Activated CD8-positive, alpha-beta memory T cell treated with anti-CD3 and anti-CD28 coated beads for 48 hours (primary cell): ENCODE results near the gene IL20.

ENCODE experiments used
- DNase-seq, 3 experiments: peaks; one replicate each; pipeline ENCODE4 v3.0.0-alpha.2; 2020; ENCODE audit warnings: low read depth in 2 of 3, low spot score in 2 of 3

Gene IL20

GRCh38 chr1:206900149-206900548 lies 34.7 kb downstream of the IL20 start:
- DNase-seq: no peak

DNA sequence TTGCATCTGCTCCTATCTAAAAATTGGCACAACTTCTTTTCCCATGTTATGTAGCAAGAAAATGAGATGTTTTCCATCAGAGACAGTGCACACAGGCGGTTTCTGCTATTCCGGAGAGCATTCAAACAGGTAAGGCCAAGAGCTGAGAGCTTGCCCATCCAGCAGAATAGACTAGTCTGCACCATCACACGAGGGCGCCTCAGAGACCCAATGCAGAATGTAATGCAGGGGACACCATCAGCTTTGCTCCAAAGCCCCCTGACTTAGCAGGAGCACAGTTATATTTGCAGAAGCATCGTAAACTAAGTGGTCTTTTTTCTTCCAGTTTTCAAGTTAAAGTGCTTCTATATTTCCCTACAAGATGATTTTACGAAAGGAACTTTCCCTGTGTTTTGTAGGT lies 36.5 kb downstream of the IL20 start:
- no peak for DNase-seq

DNA sequence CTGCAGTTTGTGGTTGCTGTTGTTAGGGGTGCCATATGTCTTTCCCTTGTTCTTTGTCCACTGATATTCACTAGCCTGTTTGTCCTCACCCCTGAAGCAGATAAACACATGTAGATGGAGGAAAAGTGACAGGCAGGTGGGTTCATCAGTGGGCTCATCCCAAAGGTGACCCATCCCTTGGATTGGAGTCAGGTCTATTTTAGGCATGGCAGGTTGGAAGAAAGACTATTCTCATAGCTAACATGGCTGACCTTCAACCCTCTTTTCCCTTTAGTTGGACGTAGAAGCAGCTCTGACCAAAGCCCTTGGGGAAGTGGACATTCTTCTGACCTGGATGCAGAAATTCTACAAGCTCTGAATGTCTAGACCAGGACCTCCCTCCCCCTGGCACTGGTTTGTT lies 37.3 kb downstream of the IL20 start:
- no peak for DNase-seq

- DNase-seq: no peak
These were observed 38.3 kb downstream of the IL20 start for GRCh38 chr1:206903687-206904086.

GRCh38 chr1:206904423-206905142 lies 39.2 kb downstream of the IL20 start:
- no peak for DNase-seq

GRCh38 chr1:206905295-206906164 lies 40.1 kb downstream of the IL20 start:
- no peak for DNase-seq

- DNase-seq: no peak
These were observed 42.0 kb downstream of the IL20 start for GRCh38 chr1:206907304-206907991.

DNA sequence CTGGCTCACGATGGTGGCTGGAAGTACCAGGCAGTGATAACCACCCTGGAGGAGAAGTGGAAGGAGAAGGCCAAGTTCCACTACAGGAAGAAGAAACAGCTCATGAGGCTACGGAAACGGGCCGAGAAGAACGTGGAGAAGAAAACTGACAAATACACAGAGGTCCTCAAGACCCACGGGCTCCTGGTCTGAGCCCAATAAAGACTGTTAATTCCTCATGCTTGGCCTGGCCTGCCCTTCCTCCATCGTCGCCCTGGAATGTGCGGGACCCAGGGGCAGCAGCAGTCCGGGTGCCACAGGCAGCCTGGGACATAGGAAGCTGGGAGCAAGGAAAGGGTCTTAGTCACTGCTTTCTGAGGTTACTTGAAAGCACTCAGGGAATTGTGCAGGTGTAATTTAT lies 42.6 kb downstream of the IL20 start:
- no peak for DNase-seq

DNA sequence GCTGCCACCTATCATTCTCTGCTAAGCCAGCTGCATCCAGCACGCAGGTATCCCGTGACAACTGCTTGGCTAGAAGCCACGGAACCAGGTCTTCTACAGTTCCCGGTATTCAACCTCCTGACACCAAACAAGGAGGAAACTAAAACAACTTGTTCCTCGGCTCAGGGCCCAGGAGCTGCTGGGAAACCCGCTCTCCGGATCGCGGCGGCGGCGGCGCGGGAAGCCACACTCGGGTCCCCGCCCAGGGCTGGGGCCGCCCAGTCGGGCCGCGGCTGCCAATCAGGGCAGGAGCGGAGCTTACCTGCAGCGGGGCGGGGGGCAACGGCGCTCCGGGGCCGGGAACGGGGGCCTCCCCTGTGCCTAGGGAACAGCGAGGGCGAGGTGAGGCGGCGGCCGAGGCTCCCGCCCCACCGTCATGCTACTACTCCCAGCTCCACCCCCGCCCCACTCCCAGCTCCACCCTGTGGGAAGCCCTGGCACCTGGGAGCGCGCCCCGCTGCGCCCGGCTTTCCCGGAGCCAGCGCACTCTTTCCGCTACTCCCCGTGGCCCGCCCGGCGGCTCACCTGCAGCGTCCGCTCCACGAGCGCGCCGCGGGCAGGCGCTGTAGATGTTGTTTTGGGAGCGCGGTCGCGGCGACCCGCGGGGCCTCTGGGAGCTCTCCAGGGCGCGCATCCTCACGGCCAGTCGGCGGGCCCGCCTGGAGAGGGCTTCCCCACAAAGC lies 43.9 kb downstream of the IL20 start:
- no peak for DNase-seq

DNA sequence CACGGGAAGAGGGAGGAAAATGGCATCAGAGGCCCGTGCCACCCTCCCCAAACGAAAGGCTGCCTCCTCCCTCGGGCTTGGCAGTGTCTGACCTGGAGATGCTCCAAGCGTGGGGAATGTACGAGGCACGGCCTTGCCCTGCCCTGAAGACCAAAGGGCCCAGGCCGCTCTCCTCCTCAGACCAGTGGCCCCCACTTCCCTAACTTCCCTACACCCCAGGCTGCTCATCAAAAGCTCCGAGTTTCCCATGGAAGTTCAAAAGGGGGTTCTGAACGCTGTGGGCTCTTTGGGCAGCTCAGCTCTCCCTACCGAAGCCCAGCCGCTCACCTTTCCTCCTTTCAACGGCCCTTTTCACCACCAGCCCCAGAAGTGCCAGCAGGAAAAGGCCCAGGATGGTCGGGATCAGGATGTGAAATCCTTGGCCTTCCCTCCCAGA lies 44.5 kb downstream of the IL20 start:
- no peak for DNase-seq

DNA sequence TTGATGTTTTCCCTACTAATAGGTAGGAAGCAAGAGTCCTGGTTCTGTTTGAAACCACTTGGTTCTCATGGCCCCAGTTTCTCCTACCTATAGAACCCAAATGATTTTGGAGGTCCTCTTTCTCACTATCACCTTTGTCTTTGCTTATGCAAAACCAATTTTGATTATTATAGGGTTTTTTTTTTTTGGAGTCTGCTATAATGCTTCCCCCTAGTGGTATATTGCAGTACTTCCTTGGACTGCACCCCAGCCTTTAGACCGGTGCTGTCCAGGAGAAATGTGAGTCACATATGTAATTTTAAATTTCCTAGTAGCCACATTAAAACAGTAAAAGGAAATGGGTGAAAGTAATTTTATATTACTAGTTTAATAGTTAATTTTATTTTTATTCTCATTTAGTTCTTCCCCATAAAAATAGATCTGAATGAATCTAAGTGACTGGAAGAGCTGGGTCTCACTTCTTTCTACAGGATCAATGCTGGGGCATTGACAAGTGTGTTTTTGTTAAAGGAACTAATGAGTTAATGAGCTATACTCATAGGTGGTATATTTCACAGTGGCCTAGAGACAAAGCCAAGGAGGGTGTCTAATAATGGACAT lies 45.7 kb downstream of the IL20 start:
- no peak for DNase-seq

DNA sequence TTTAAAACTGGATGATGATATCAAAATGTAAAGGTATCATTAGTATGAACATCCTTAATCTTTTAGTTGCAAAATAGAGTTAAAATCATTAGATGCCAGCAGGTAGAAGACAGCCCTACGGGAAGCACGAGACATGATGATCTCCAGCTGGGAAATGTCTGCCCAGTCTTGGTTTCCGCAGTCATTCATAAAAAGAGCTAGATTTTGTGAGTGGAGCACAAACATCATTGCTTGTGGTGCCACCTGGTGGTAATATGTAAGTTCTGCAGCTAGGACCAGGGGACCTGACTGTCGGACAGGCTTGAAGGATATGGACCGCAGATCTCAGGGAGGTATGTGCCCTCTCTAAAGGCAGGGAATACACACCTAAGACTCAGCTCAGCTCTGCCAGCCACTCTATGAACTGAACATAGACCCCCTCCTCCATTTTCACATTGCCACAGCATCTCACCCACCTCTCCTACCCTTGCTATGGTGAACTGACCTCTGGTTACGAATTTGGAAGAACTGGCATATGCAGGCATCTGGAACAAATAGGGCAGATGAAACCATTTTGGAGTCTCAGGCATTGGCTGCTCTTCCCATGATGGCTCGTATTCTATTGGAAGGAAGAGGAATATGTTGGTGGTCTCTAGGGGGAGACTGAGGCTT lies 47.1 kb downstream of the IL20 start:
- no peak for DNase-seq

GRCh38 chr1:206913766-206914537 lies 48.5 kb downstream of the IL20 start:
- DNase-seq: no peak

DNA sequence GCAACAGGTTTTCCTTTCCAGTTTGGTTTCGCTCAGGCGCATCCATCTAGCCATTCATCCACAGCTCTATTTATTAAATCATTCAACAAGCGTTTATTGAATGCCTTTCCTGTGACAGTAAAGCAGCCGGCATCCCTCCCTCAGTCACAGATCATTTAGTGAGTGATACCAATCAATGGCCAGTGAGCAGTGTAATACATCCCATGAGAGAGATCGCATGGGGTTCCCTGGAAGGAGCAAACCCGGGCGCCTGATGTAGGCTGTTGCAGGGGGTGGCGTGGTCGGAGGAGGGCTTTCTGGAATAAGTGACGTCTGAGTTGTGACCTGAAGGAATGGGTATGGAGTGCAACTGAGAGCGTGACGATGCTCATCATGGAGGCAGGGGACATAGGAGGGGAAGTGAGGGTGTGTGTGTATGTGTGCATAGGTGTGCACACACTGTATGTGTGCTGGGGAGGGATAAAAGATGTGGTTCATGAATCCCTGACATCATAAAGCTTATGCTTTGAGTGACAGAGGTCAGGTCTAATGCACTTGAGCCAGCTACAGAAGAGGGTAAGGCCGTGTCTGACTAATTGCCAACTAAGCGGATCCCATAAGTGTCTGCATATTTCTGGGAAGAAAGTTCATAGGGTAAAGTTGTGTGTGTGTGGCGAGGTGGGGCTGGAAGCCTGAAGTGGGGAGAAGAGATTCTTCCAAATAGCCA lies 49.8 kb downstream of the IL20 start:
- DNase-seq: no peak

- no peak for DNase-seq
These were observed 50.7 kb downstream of the IL20 start for GRCh38 chr1:206916000-206916709.

- no peak for DNase-seq
These were observed 52.7 kb downstream of the IL20 start for GRCh38 chr1:206918076-206918475.
